Measurements from ENCODE around the gene RETREG3. TPM values are rescaled to one million over a fixed set of nuclear protein-coding genes. Genes with fewer than 3 reads are reported as not detected.

RETREG3 gene
- total and polyA plus RNA-seq, 9 of the 15 experiments (the other 6 are each of a cell fraction or from before 2014, with no cell fraction given) = 4.1 to 39.0 (median 16.9) TPM

- TF ChIP-seq THAP12 (CRISPR knock-in tag; IDR thresholded peaks at IDR 0.05) = peak; percentile 61; the same call in 1 of the 2 replicates
- TF ChIP-seq ZBTB1 (CRISPR knock-in tag; IDR thresholded peaks at IDR 0.05; ENCODE audit: borderline replicate concordance, low read depth) = 0 out of 2 replicates have a peak, but pooled peaks have one; percentile 41
- peak; percentile 53 for TF ChIP-seq DEAF1 (CRISPR knock-in tag; IDR thresholded peaks at IDR 0.05)
- TF ChIP-seq ZNF197 (CRISPR knock-in tag; IDR thresholded peaks at IDR 0.05; ENCODE audit: low read depth) = no peak
- no peak for TF ChIP-seq SRSF7 (optimal IDR thresholded peaks at IDR 0.05; ENCODE audit: low read depth, low read length)
- TF ChIP-seq THAP7 (CRISPR knock-in tag; IDR thresholded peaks at IDR 0.05) = no peak
- TF ChIP-seq NCOA4 (IDR thresholded peaks at IDR 0.05; ENCODE audit: partially characterized antibody) = no peak
- no peak; the same call in 1 of the 2 replicates for TF ChIP-seq ZNF24 (IDR thresholded peaks at IDR 0.05)
- TF ChIP-seq NELFE (IDR thresholded peaks at IDR 0.05; ENCODE audit: insufficient read depth, insufficient read length) = no peak
- TF ChIP-seq HDAC8 (tag; IDR thresholded peaks at IDR 0.05) = no peak
- TF ChIP-seq RBM39 (optimal IDR thresholded peaks at IDR 0.05; ENCODE audit: low read depth, low read length) = no peak
- TF ChIP-seq KLF10 (CRISPR knock-in tag; IDR thresholded peaks at IDR 0.05) = no peak
- TF ChIP-seq NCOA6 (IDR thresholded peaks at IDR 0.05) = no peak
- 0 out of 4 replicates have a peak, but pooled peaks of 1 of the 2 experiments have one; percentile 13 for TF ChIP-seq TRIM24 (IDR thresholded peaks at IDR 0.05)
- 0 out of 2 replicates have a peak, but pooled peaks have one; percentile 14 for TF ChIP-seq ETV5 (CRISPR knock-in tag; IDR thresholded peaks at IDR 0.05; ENCODE audit: low read depth)
- no peak for TF ChIP-seq CEBPG (CRISPR knock-in tag; IDR thresholded peaks at IDR 0.05)
- no peak for TF ChIP-seq CEBPG (tag; conservative IDR thresholded peaks at IDR 0.05 in 1 of 2, IDR thresholded peaks at IDR 0.05 in 1 of 2)
- TF ChIP-seq ZNF830 (CRISPR knock-in tag; IDR thresholded peaks at IDR 0.05) = no peak
- TF ChIP-seq JUN (IDR thresholded peaks at IDR 0.05; ENCODE audit: borderline replicate concordance, low read depth, low read length) = no peak
- TF ChIP-seq JUN (CRISPR knock-in tag; IDR thresholded peaks at IDR 0.05; ENCODE audit: borderline replicate concordance) = no peak
These were observed 54.7 kb downstream of the RETREG3 start (continued) for GRCh38 chr17:42554250-42555121.
